ENCODE data around the gene RBMS3.

GRCh38 chr3:29761517-29761916 is 480.6 kb downstream of the RBMS3 start:
- no peak for TF ChIP-seq CTCF (IDR thresholded peaks at IDR 0.05; ENCODE audit: poor library complexity)
- no peak for TF ChIP-seq EZH2 (IDR thresholded peaks at IDR 0.05; ENCODE audit: borderline replicate concordance)

Data from hepatocyte (in vitro differentiated cells).